Prostate gland (tissue), 2 donors: Measurements from ENCODE around the gene LRRC34.
A peak's percentile ranks its signal among the peaks of the same experiment; 100 is the strongest.

Experiments used
- CTCF ChIP-seq, 4 experiments: fragments of 200-600 bp in 2 of 4; fragments of 450-650 bp in 2 of 4; sonication (generic) in 2 of 4; IDR thresholded peaks; 1 replicate in 3 of 4; 2 replicates in 1 of 4; pipeline ENCODE4 v1.5.1; 2016 to 2019; ENCODE audit warnings: antibody characterized with exemption in 4 of 4, mild to moderate bottlenecking in 2 of 4, moderate library complexity in 2 of 4
- POLR2A ChIP-seq: fragments of 450-650 bp; IDR thresholded peaks from one replicate; pipeline ENCODE4 v1.6.1; 2016; ENCODE audit warnings: antibody characterized with exemption, mild to moderate bottlenecking
- POLR2AphosphoS5 ChIP-seq: sonication (generic); formaldehyde crosslinking; IDR thresholded peaks from one replicate; pipeline ENCODE4 v1.6.1; 2017; ENCODE audit warnings: antibody characterized with exemption

DNA sequence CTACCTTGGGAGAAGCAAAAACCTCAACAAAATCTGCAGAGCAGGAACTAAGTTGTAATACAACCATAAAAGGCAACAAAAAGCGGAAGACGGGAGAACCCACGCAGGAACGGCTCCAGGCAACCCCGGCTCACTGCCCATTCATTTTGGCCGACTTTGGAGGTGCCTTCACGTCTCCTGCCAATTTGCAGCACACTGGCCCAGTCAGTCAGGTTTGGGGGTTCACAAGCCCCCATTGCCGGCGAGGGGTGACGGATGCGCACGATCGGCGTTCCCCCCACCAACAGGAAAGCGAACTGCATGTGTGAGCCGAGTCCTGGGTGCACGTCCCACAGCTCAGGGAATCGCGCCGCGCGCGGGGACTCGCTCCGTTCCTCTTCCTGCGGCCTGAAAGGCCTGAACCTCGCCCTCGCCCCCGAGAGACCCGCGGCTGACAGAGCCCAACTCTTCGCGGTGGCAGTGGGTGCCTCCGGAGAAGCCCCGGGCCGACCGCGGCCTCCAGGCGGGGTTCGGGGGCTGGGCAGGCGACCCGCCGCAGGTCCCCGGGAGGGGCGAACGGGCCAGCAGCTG, 48.3 kb downstream of the LRRC34 start:
- TF ChIP-seq POLR2A (no peak), CTCF (IDR thresholded peaks at IDR 0.05) (peak in 1 of 4 experiments; percentile 2), POLR2AphosphoS5 (no peak)
